Stimulated activated CD8-positive, alpha-beta memory T cell treated with anti-CD3 and anti-CD28 coated beads, Interleukin-15, amount 100 ng/mL, for 4 hours (primary cell): Measurements from ENCODE around the gene TBX1.

ENCODE experiments used
- DNase-seq, 2 donors: peaks; one replicate each; pipeline ENCODE4 v3.0.0-alpha.2; 2020; ENCODE audit warnings: low read depth in 2 of 2

TBX1 gene

DNA sequence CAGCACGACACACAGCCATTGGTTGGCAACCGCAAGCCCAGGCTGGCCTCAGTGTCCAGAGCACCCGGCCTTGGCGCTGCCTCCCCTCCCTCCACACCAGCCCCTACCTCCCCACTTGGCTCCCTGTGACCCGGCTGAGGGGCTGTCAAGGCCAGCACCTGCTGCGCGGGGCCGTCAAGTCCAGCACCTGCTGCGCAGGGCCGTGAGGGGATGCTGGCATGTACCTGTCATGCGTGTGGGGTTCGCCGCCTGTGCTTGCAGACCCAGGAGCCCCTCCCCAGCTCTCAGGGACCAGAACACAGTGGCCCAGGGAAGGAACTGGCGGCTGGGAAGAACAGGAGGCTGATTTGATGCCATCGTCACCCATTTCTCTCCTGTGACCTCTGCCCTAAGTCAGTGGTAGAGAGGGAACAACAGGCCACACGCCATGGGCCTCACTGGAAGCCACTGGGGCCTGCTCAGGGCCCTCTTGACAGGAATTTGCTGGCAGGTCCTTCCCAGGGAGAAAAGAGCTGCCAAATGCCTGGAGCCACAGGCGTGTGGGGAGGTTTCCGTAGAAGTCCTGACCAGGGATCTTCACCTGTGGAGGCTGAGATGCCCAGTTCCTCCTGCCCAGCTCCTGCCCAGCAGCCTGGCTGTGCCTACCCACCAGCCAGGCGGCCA lies 37.6 kb downstream of the TBX1 start:
- DNase-seq = no peak

DNA sequence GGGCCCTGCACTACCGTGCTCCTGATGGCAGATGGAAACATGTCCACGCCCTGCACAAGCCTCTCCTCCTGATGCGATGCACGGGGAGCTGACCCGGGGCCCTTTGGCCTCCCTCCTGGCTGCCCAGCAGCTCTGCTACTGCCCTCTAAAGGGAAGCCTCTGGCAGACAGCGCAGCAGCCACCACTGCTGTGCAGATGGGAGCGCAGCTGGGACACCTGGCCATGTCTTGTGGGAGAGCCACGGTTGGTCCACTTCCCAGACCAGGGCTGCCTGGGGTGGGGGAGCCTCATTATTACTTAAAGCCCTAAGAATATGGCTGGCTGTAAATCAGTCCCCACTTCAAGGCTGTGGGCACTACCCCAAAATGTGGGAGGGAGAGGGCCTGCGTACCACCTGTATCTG lies 38.3 kb downstream of the TBX1 start:
- no peak for DNase-seq

GRCh38 chr22:19799322-19800190 lies 39.0 kb downstream of the TBX1 start:
- no peak for DNase-seq

GRCh38 chr22:19800306-19800705 lies 39.7 kb downstream of the TBX1 start:
- no peak for DNase-seq

- no peak for DNase-seq
Measured at GRCh38 chr22:19800761-19801244, 40.2 kb downstream of the TBX1 start.

GRCh38 chr22:19801340-19802000 lies 40.9 kb downstream of the TBX1 start:
- DNase-seq = no peak

GRCh38 chr22:19802001-19802893 lies 41.7 kb downstream of the TBX1 start:
- no peak for DNase-seq

DNA sequence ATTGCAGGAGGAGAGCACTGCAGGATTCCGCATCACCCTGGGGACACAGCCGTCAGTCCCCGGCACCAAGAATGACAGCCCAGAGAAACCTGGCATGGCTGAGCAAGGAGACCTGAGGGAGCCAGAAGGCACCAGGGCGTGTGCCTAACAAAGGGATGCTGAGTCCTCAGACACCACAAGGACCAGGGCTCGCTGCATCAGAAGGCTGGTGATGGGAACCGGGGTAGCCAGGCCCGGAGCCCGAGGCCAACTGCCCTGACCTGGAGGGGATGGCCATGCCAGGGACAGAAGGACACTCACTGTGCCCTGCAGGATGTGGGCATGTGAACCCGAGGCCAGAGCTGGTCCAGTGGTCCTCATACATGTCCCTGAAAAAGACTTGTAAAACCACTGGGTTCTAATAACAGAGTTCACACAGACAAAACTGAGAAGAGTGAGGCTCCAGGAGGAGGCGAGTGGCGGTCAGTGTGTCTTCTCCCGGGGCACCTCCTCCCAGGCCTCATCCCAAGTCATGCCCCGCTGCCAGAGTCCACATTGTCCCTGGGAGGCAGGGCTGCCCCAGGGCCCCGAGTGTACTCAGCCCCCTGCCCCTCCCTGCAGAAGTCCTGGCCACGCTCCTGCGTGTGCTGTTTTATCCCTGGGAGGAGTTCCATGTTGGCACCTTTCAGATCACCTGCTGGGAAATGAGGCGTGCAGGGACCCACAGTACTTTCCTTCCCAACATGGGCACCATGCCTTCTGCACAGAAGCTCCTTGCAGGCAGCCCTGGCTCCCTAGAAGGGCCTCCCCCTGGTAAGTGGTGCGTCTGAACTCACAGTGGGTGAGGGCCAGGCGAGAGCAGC lies 42.5 kb downstream of the TBX1 start:
- no peak for DNase-seq

DNA sequence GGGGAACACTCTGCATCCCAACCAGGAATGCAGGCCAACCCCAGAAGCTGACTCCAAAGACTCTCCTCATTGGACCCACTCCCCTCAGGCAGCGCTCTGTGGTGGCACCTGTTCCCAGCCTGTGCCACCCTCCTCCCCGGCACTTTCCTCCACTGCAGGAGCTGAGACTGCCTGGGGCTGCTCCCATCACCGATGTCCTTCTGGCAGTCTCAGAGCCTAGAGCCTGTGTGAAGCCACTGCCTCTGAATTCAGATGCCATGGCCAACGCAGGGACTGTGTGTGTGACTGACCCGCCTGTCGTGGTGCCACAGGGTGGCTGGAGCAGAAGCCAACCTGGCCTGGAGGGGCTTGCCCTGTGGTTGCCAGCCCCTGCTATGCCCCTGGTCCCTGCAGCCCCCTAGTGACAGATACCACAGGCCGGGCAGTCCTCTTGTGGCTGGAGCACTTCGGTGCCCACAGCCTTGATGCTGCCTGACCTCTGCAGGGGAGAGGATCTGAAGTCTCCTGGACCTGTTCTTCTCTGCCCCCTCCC lies 43.2 kb downstream of the TBX1 start:
- no peak for DNase-seq

DNA sequence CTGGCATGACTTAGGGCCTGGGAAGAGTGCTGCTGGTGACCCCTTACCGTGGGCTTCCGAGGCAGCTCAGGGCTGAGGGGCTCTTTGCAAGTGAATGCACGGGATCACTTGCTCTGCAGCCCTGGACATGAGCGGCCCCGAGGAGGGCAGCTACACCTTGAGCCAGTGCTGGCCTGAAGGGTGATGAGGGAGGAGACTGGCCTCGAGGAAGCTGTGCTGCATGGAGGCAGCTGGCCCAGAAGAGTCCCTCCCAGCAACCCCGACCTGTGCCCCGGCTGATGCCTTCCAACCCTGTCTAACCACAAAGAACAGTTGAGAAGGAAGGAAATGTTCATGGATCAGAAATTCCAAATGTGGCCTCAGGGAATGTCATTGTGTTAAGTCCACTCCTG lies 45.2 kb downstream of the TBX1 start:
- DNase-seq = no peak

- no peak for DNase-seq
Measured at GRCh38 chr22:19806213-19807160, 45.9 kb downstream of the TBX1 start.

- no peak for DNase-seq
Measured at GRCh38 chr22:19807161-19807913, 46.8 kb downstream of the TBX1 start.

GRCh38 chr22:19807914-19808872 lies 47.6 kb downstream of the TBX1 start:
- DNase-seq = no peak

DNA sequence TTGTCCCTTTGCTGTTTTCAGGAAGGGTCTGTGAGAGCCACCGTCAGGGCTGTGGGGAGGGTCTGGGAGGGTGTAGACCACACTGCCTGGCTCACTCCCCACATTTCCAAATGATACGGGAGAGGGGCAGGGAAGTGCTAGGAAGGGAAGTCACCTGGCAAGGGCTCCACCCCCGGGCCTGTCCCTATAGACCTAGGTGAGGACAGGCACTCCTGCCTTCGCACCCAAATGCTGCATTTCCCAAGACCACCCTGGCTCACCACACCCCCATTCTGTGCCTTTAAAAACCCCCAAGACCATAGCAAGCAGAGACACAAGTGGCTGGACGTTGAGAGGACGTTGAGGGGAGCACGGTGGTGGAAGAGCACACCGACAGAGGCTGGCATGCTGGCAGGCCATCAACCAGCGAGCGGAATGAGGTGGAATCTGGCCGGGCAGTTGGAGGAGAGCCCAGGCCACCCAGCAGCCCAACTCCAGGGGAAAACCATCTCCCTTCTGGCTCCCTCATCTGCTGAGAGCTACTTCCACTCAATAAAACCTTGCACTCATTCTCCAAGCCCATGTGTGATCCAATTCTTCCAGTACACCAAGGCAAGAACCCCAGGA lies 48.4 kb downstream of the TBX1 start:
- no peak for DNase-seq

GRCh38 chr22:19809741-19810140 lies 49.2 kb downstream of the TBX1 start:
- no peak for DNase-seq

GRCh38 chr22:19810381-19811201 lies 50.0 kb downstream of the TBX1 start:
- DNase-seq = no peak
